SK-N-SH (cell line): ENCODE measurements around the gene CROT. TPM values are rescaled to one million over a fixed set of nuclear protein-coding genes. Genes with fewer than 3 reads are reported as not detected.

Source experiments
- CTCF ChIA-PET: fragments of 300-600, 350-600 bp; formaldehyde crosslinking; extraction: SDS; loops from one replicate; lab custom pipeline; 2021; lab: Yijun Ruan, JAX
- POLR2A ChIA-PET: fragments of 350-600 bp; sonication (Branson Sonifier 250); formaldehyde crosslinking; extraction: SDS; loops from one replicate; lab custom pipeline; 2020; ENCODE audit warnings: antibody characterized with exemption, inconsistent platforms; lab: Yijun Ruan, JAX
- DNase-seq: peaks from one replicate; pipeline ENCODE4 v3.0.0; 2012
- H2AFZ ChIP-seq: fragments of 200-600 bp; sonication (generic); 2 replicates; pipeline ENCODE4 v1.8.1; 2016; ENCODE audit warnings: antibody characterized with exemption, mild to moderate bottlenecking, low read depth
- H3F3A ChIP-seq: fragments of 200-600 bp; sonication (generic); replicated peaks from 2 replicates; pipeline ENCODE3; 2016; ENCODE audit warnings: antibody characterized with exemption, mild to moderate bottlenecking; ENCODE audit not compliant: insufficient read depth
- H3K27ac ChIP-seq, 2 experiments: fragments of 200-500 bp in 1 of 2; fragments of 200-600 bp in 1 of 2; sonication (Bioruptor generic) in 1 of 2; sonication (generic), shearing (Covaris generic) in 1 of 2; 2 replicates each; pipeline versions ENCODE4 v1.5.1 to v1.6.1; 2014 to 2016; ENCODE audit warnings: low read depth in 2 of 2, inconsistent platforms in 1 of 2, low read length in 1 of 2, mild to moderate bottlenecking in 1 of 2, mixed read lengths in 1 of 2
- H3K27me3 ChIP-seq: fragments of 200-600 bp; sonication (generic), shearing (Covaris generic); 2 replicates; pipeline ENCODE4 v1.6.1; 2016; ENCODE audit warnings: mixed run types; ENCODE audit not compliant: insufficient read depth
- H3K36me3 ChIP-seq, 2 experiments: fragments of 200-500 bp in 1 of 2; fragments of 200-600 bp in 1 of 2; sonication (Bioruptor generic) in 1 of 2; sonication (generic) in 1 of 2; replicated peaks in 1 of 2; 2 replicates each; pipeline versions ENCODE3 to v1.5.1; 2014 to 2016; ENCODE audit warnings: low read length in 1 of 2, mild to moderate bottlenecking in 1 of 2; ENCODE audit not compliant: insufficient read depth in 2 of 2, control insufficient read depth in 1 of 2
- H3K4me1 ChIP-seq, 2 experiments: fragments of 200-500 bp in 1 of 2; fragments of 200-600 bp in 1 of 2; sonication (Bioruptor generic) in 1 of 2; sonication (generic), shearing (Covaris generic) in 1 of 2; 2 replicates each; pipeline versions ENCODE4 v1.5.1 to v1.6.1; 2014 to 2016; ENCODE audit warnings: low read depth in 1 of 2, low read length in 1 of 2, mixed run types in 1 of 2; ENCODE audit not compliant: insufficient read depth in 2 of 2, control insufficient read depth in 1 of 2
- H3K4me2 ChIP-seq: fragments of 200-600 bp; sonication (generic), shearing (Covaris generic); 2 replicates; pipeline ENCODE4 v1.6.1; 2017; ENCODE audit warnings: mixed run types
- H3K4me3 ChIP-seq, 2 experiments: fragments of 200-500 bp in 1 of 2; fragments of 200-600 bp in 1 of 2; sonication (Bioruptor generic) in 1 of 2; sonication (generic), shearing (Covaris generic) in 1 of 2; 2 replicates each; pipeline versions ENCODE4 v1.5.1 to v1.8.1; 2014 to 2016; ENCODE audit warnings: low read depth in 2 of 2, inconsistent platforms in 1 of 2, low read length in 1 of 2, mild to moderate bottlenecking in 1 of 2, mixed read lengths in 1 of 2, moderate library complexity in 1 of 2
- H3K79me2 ChIP-seq: fragments of 200-600 bp; sonication (generic); 2 replicates; pipeline ENCODE4 v1.8.1; 2017; ENCODE audit warnings: mild to moderate bottlenecking; ENCODE audit not compliant: insufficient read depth
- H3K9ac ChIP-seq: fragments of 200-600 bp; sonication (generic); 2 replicates; pipeline ENCODE4 v1.6.1; 2017; ENCODE audit warnings: mixed run types
- H3K9me2 ChIP-seq: fragments of 200-600 bp; sonication (generic); 2 replicates; pipeline ENCODE4 v1.6.1; 2017; ENCODE audit warnings: mixed run types
- H3K9me3 ChIP-seq: fragments of 200-600 bp; sonication (generic); 2 replicates; pipeline ENCODE4 v1.6.1; 2017; ENCODE audit warnings: mixed run types, mild to moderate bottlenecking, moderate library complexity
- H4K20me1 ChIP-seq: fragments of 200-600 bp; sonication (generic); 2 replicates; pipeline ENCODE4 v1.6.1; 2017; ENCODE audit warnings: mild to moderate bottlenecking, mixed run types; ENCODE audit not compliant: insufficient read depth
- ELF1 ChIP-seq: IDR thresholded peaks from 2 replicates; pipeline ENCODE4 v1.4.0; 2012
- EP300 ChIP-seq, 2 experiments: IDR thresholded peaks; 2 replicates each; pipeline versions ENCODE4 v1.4.0 to v1.6.1; 2012; ENCODE audit warnings: borderline replicate concordance in 1 of 2, low read depth in 1 of 2, low read length in 1 of 2
- FOSL2 ChIP-seq: IDR thresholded peaks from 2 replicates; pipeline ENCODE4 v1.4.0; 2012; ENCODE audit warnings: low read depth, mild to moderate bottlenecking, moderate library complexity, borderline replicate concordance
- FOXJ3 ChIP-seq: sonication (generic); formaldehyde crosslinking; IDR thresholded peaks from 2 replicates; pipeline ENCODE4 v1.5.1; 2020; ENCODE audit warnings: mild to moderate bottlenecking, missing genetic modification reagents
- JUND ChIP-seq: IDR thresholded peaks from 2 replicates; pipeline ENCODE4 v1.4.0; 2012
- MXI1 ChIP-seq: IDR thresholded peaks from 2 replicates; pipeline ENCODE4 v1.6.1; 2012; ENCODE audit warnings: mild to moderate bottlenecking, low read depth, low read length, improper control_type of control experiment
- NFIC ChIP-seq: IDR thresholded peaks from 2 replicates; pipeline ENCODE4 v1.4.0; 2012; ENCODE audit warnings: borderline replicate concordance
- SIN3A ChIP-seq: IDR thresholded peaks from 2 replicates; pipeline ENCODE4 v1.6.1; 2012; ENCODE audit warnings: low read depth, mild to moderate bottlenecking, low read length, moderate library complexity, borderline replicate concordance
- SMC3 ChIP-seq: IDR thresholded peaks from 2 replicates; pipeline ENCODE4 v1.6.1; 2012; ENCODE audit warnings: low read depth, low read length, improper control_type of control experiment
- TAF1 ChIP-seq: IDR thresholded peaks from 2 replicates; pipeline ENCODE4 v1.6.1; 2012; ENCODE audit warnings: low read depth, mild to moderate bottlenecking, low read length, moderate library complexity, borderline replicate concordance
- TCF12 ChIP-seq: IDR thresholded peaks from 2 replicates; pipeline ENCODE4 v1.4.0; 2012
- YY1 ChIP-seq: IDR thresholded peaks from 2 replicates; pipeline ENCODE4 v1.4.0; 2012; ENCODE audit warnings: low read depth, mild to moderate bottlenecking
- WGBS: methylation state at CpG from one replicate; pipeline ENCODE4 v1.1.6; 2017; ENCODE audit warnings: low lambda C conversion rate; 5-methylcytosine and 5-hydroxymethylcytosine counted together
- polyA plus RNA-seq, 3 experiments: library from polyadenylated mRNA; depleted of rRNA; stranded (reverse); fragments of >200 nt; gene quantifications; 2 replicates each; pipeline ENCODE4 v1.2.3, GENCODE V29; 2012

The CROT gene
- polyA plus RNA-seq, 1 of the 3 experiments (the other 2 are of a cell fraction), result 7.9 TPM

GRCh38 chr7:87316097-87316700, 29.3 kb upstream of the CROT start:
- Histone ChIP-seq H3K27ac (no peak overlapping the region), H3K4me2 (no peak overlapping the region)
- CTCF ChIA-PET, result interaction anchor here (0.6 to 12.0 kb wide), 3 partner anchors 11 to 300 kb away, joined by 3 to 409 read pairs (median 3); no protein-coding TSS in a partner anchor

GRCh38 chr7:87316846-87317552, 28.5 kb upstream of the CROT start:
- Histone ChIP-seq H3K9me3 (no peaks in the 10 kb centered on the region), H3K9me2 (no peaks in the 10 kb centered on the region), H3K79me2 (no peaks in the 10 kb centered on the region), H3K4me3 (no peak overlapping the region), H4K20me1 (no peaks in the 10 kb centered on the region), H2AFZ (no peak overlapping the region), H3K4me1 (peaks cover 2 to 6% of the 10 kb centered on the region in 2 experiments; a peak in 2 of 4 replicates), H3K27ac (no peak overlapping the region), H3K27me3 (no peaks in the 10 kb centered on the region), H3F3A (no peaks in the 10 kb centered on the region), H3K9ac (no peak overlapping the region), H3K36me3 (no peaks in the 10 kb centered on the region), H3K4me2 (peak overlapping the region; percentile 9; the same call in 1 of the 2 replicates)
- DNase-seq, result no peak
- ChIA-PET POLR2A (interaction anchor here (0.6 kb wide), 1 partner anchor 12 kb away, joined by 3 read pairs; no protein-coding TSS in a partner anchor), CTCF (interaction anchor here (0.6 to 12.0 kb wide), 3 partner anchors 10 to 122 kb away, joined by 3 to 409 read pairs (median 3); no protein-coding TSS in a partner anchor)
- TF ChIP-seq FOSL2 (peak; percentile 73), SIN3A (no peak), JUND (peak; percentile 56), YY1 (no peak), EP300 (IDR thresholded peaks at IDR 0.05; ENCODE audit: borderline replicate concordance in 1 of 2, low read depth in 1 of 2, low read length in 1 of 2) (no peak), ELF1 (no peak), MXI1 (no peak), NFIC (no peak)
- WGBS, result 88% methylated on average over 1 of the region's 1 CpG

More at GRCh38 chr7:87316097-87316700, 29.3 kb upstream of the CROT start:
- H2AFZ ChIP-seq, result no peak overlapping the region
- WGBS, result 55% methylated on average over 3 of the region's 3 CpGs
- H3K36me3 ChIP-seq, result no peaks in the 10 kb centered on the region
- H3K9ac ChIP-seq, result no peak overlapping the region
- no peaks in the 10 kb centered on the region for H3F3A ChIP-seq
- no peak for DNase-seq
- TF ChIP-seq TAF1, result no peak
- TF ChIP-seq FOXJ3 (CRISPR knock-in tag), result no peak
- no peak for TF ChIP-seq SMC3
- TF ChIP-seq TCF12, result no peak
- no peaks in the 10 kb centered on the region for H3K27me3 ChIP-seq
- H3K4me1 ChIP-seq, result peaks cover 2 to 6% of the 10 kb centered on the region in 2 experiments; a peak in 2 of 4 replicates
- H3K9me3 ChIP-seq, result no peaks in the 10 kb centered on the region
- no peak overlapping the region for H3K4me3 ChIP-seq
- POLR2A ChIA-PET, result no interaction called here
- H3K9me2 ChIP-seq, result no peaks in the 10 kb centered on the region
- H3K79me2 ChIP-seq, result no peaks in the 10 kb centered on the region
- H4K20me1 ChIP-seq, result no peaks in the 10 kb centered on the region
